Measurements from ENCODE around the gene SNX3.
"Not testable (repeated sequence)": the region's sequence is repeated elsewhere in the genome, so short reads cannot be mapped to it uniquely, and the experiment has no call there.

The SNX3 gene

GRCh38 chr6:108292561-108292960 lies 31.7 kb upstream of the SNX3 start:
- not testable (repeated sequence) for H3K27ac ChIP-seq (ENCODE audit: low read depth, low read length); H3K27me3 ChIP-seq (ENCODE audit: control insufficient read depth in 1 of 2, insufficient read depth in 2 of 2, low read length in 2 of 2); H3K9me3 ChIP-seq (ENCODE audit: control insufficient read depth in 1 of 2, low read length in 2 of 2); H3K36me3 ChIP-seq (ENCODE audit: control insufficient read depth in 1 of 2, insufficient read depth in 2 of 2, low read length in 2 of 2); H3K4me1 ChIP-seq (ENCODE audit: control insufficient read depth in 1 of 2, insufficient read depth in 2 of 2, low read length in 2 of 2); H3K4me3 ChIP-seq (ENCODE audit: low read depth in 1 of 2, low read length in 2 of 2); H3K9ac ChIP-seq (ENCODE audit: low read depth in 1 of 2, low read length in 2 of 2)

- Histone ChIP-seq H3K9ac (ENCODE audit: low read depth in 1 of 2, low read length in 2 of 2) (no peak overlapping the region), H3K27me3 (ENCODE audit: control insufficient read depth in 1 of 2, insufficient read depth in 2 of 2, low read length in 2 of 2) (no peaks in the 10 kb centered on the region), H3K27ac (ENCODE audit: low read depth, low read length) (no peak overlapping the region), H3K4me1 (ENCODE audit: control insufficient read depth in 1 of 2, insufficient read depth in 2 of 2, low read length in 2 of 2) (peaks cover 0 to 10% of the 10 kb centered on the region in 2 donors), H3K4me3 (ENCODE audit: low read depth in 1 of 2, low read length in 2 of 2) (no peak overlapping the region), H3K36me3 (ENCODE audit: control insufficient read depth in 1 of 2, insufficient read depth in 2 of 2, low read length in 2 of 2) (no peaks in the 10 kb centered on the region), H3K9me3 (ENCODE audit: control insufficient read depth in 1 of 2, low read length in 2 of 2) (no peaks in the 10 kb centered on the region)
Measured at GRCh38 chr6:108291091-108291490, 30.3 kb upstream of the SNX3 start.

DNA sequence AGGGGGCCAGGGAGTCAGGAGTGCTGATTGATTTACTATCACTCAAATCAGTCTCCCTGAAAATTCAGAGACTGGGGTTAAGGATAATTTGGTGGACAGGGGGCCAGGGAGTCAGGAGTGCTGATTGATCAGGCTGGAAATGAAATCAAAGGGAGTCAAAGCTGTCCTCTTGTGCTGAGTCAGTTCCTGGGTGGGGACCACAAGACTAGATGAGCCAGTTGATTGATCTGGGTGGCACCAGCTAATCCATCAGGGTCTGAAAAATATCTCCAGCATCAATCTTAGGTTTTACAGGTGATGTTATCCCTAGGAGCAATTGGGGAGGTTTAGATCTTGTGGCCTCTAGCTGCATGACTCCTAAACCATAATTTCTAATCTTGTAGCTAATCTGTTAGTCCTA lies 27.9 kb upstream of the SNX3 start:
- no peaks in the 10 kb centered on the region for H3K9me3 ChIP-seq (ENCODE audit: control insufficient read depth in 1 of 2, low read length in 2 of 2)
- H3K9ac ChIP-seq (ENCODE audit: low read depth in 1 of 2, low read length in 2 of 2), result no peak overlapping the region
- H3K36me3 ChIP-seq (ENCODE audit: control insufficient read depth in 1 of 2, insufficient read depth in 2 of 2, low read length in 2 of 2), result no peaks in the 10 kb centered on the region
- H3K4me1 ChIP-seq (ENCODE audit: control insufficient read depth in 1 of 2, insufficient read depth in 2 of 2, low read length in 2 of 2), result no peaks in the 10 kb centered on the region
- no peak overlapping the region for H3K27ac ChIP-seq (ENCODE audit: low read depth, low read length)
- no peak overlapping the region for H3K4me3 ChIP-seq (ENCODE audit: low read depth in 1 of 2, low read length in 2 of 2)
- no peaks in the 10 kb centered on the region for H3K27me3 ChIP-seq (ENCODE audit: control insufficient read depth in 1 of 2, insufficient read depth in 2 of 2, low read length in 2 of 2)

DNA sequence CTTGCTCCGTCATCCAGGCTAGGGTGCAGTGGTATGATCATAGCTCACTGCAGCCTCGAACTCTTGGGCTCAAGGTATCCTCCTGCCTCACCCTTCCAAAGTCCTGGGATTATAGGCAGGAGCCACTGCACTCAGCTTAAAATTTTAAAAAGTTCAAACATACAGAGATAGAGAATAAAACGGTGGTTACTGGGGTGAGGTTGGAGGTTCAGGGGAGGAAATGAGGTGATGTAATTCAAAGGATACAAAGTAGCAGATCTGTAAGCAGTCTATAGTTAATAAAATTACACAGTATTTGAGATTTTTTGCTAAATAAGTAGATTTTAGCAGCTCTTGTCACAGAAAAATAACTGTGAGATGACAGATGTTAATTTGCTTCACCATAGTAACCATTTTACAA lies 26.5 kb upstream of the SNX3 start:
- Histone ChIP-seq H3K4me3 (ENCODE audit: low read depth in 1 of 2, low read length in 2 of 2) (no peak overlapping the region), H3K36me3 (ENCODE audit: control insufficient read depth in 1 of 2, insufficient read depth in 2 of 2, low read length in 2 of 2) (no peaks in the 10 kb centered on the region), H3K9me3 (ENCODE audit: control insufficient read depth in 1 of 2, low read length in 2 of 2) (no peaks in the 10 kb centered on the region), H3K4me1 (ENCODE audit: control insufficient read depth in 1 of 2, insufficient read depth in 2 of 2, low read length in 2 of 2) (no peaks in the 10 kb centered on the region), H3K9ac (ENCODE audit: low read depth in 1 of 2, low read length in 2 of 2) (no peak overlapping the region), H3K27ac (ENCODE audit: low read depth, low read length) (no peak overlapping the region), H3K27me3 (ENCODE audit: control insufficient read depth in 1 of 2, insufficient read depth in 2 of 2, low read length in 2 of 2) (no peaks in the 10 kb centered on the region)

DNA sequence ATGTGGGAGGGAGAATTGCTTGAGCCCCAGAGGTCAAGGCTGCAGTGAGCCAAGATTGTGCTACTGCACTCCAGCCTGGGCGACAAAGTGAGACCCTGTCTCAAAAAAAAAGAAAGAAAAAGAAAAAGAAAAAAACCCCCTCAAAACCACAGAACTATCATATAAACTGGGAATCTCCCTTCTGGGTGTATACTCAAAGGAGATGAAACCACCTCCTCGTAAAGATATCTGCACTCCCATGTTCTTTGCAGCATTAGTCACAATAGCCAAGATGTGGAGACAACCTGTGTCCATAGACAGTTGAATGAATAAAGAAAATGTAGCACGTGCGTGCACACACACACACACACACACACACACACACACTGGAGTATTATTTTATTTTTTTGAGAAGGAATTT lies 25.5 kb upstream of the SNX3 start:
- Histone ChIP-seq H3K27me3 (ENCODE audit: control insufficient read depth in 1 of 2, insufficient read depth in 2 of 2, low read length in 2 of 2) (no peaks in the 10 kb centered on the region), H3K4me1 (ENCODE audit: control insufficient read depth in 1 of 2, insufficient read depth in 2 of 2, low read length in 2 of 2) (no peaks in the 10 kb centered on the region), H3K27ac (ENCODE audit: low read depth, low read length) (no peak overlapping the region), H3K4me3 (ENCODE audit: low read depth in 1 of 2, low read length in 2 of 2) (no peak overlapping the region), H3K9ac (ENCODE audit: low read depth in 1 of 2, low read length in 2 of 2) (no peak overlapping the region), H3K9me3 (ENCODE audit: control insufficient read depth in 1 of 2, low read length in 2 of 2) (no peaks in the 10 kb centered on the region), H3K36me3 (ENCODE audit: control insufficient read depth in 1 of 2, insufficient read depth in 2 of 2, low read length in 2 of 2) (no peaks in the 10 kb centered on the region)

GRCh38 chr6:108285381-108285780 lies 24.5 kb upstream of the SNX3 start:
- H3K4me1 ChIP-seq (ENCODE audit: control insufficient read depth in 1 of 2, insufficient read depth in 2 of 2, low read length in 2 of 2), result no peaks in the 10 kb centered on the region
- no peaks in the 10 kb centered on the region for H3K9me3 ChIP-seq (ENCODE audit: control insufficient read depth in 1 of 2, low read length in 2 of 2)
- H3K4me3 ChIP-seq (ENCODE audit: low read depth in 1 of 2, low read length in 2 of 2), result no peak overlapping the region
- no peaks in the 10 kb centered on the region for H3K27me3 ChIP-seq (ENCODE audit: control insufficient read depth in 1 of 2, insufficient read depth in 2 of 2, low read length in 2 of 2)
- H3K36me3 ChIP-seq (ENCODE audit: control insufficient read depth in 1 of 2, insufficient read depth in 2 of 2, low read length in 2 of 2), result no peaks in the 10 kb centered on the region
- no peak overlapping the region for H3K27ac ChIP-seq (ENCODE audit: low read depth, low read length)
- H3K9ac ChIP-seq (ENCODE audit: low read depth in 1 of 2, low read length in 2 of 2), result no peak overlapping the region

DNA sequence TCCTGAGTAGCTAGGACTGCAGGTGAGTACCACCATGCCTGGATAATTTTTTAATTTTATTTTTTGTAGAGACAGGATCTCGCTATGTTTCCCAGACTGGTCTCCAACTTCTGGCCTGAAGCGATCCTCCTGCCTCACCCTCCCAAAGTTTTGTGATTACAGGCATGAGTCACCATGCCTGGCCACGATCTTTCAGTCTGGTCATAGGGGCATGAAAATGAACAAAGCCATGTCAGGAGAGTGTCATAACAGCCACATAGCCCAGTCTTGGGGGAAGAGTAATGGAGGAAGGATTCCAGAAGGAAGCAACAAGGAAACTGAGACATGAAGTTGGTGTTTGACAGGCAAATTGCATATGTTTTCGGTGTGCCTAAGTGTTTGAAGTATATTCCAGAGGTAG lies 17.0 kb upstream of the SNX3 start:
- Histone ChIP-seq H3K9ac (ENCODE audit: low read depth in 1 of 2, low read length in 2 of 2) (no peak overlapping the region), H3K4me3 (ENCODE audit: low read depth in 1 of 2, low read length in 2 of 2) (no peak overlapping the region), H3K4me1 (ENCODE audit: control insufficient read depth in 1 of 2, insufficient read depth in 2 of 2, low read length in 2 of 2) (peaks cover 0 to 6% of the 10 kb centered on the region in 2 donors), H3K9me3 (ENCODE audit: control insufficient read depth in 1 of 2, low read length in 2 of 2) (no peaks in the 10 kb centered on the region), H3K27me3 (ENCODE audit: control insufficient read depth in 1 of 2, insufficient read depth in 2 of 2, low read length in 2 of 2) (no peaks in the 10 kb centered on the region), H3K36me3 (ENCODE audit: control insufficient read depth in 1 of 2, insufficient read depth in 2 of 2, low read length in 2 of 2) (no peaks in the 10 kb centered on the region), H3K27ac (ENCODE audit: low read depth, low read length) (no peak overlapping the region)

GRCh38 chr6:108277295-108277694 lies 16.5 kb upstream of the SNX3 start:
- no peaks in the 10 kb centered on the region for H3K27me3 ChIP-seq (ENCODE audit: control insufficient read depth in 1 of 2, insufficient read depth in 2 of 2, low read length in 2 of 2)
- no peaks in the 10 kb centered on the region for H3K9me3 ChIP-seq (ENCODE audit: control insufficient read depth in 1 of 2, low read length in 2 of 2)
- peaks cover 0 to 6% of the 10 kb centered on the region in 2 donors for H3K4me1 ChIP-seq (ENCODE audit: control insufficient read depth in 1 of 2, insufficient read depth in 2 of 2, low read length in 2 of 2)
- no peaks in the 10 kb centered on the region for H3K36me3 ChIP-seq (ENCODE audit: control insufficient read depth in 1 of 2, insufficient read depth in 2 of 2, low read length in 2 of 2)
- H3K9ac ChIP-seq (ENCODE audit: low read depth in 1 of 2, low read length in 2 of 2), result no peak overlapping the region
- no peak overlapping the region for H3K27ac ChIP-seq (ENCODE audit: low read depth, low read length)
- no peak overlapping the region for H3K4me3 ChIP-seq (ENCODE audit: low read depth in 1 of 2, low read length in 2 of 2)

GRCh38 chr6:108275976-108276375 lies 15.1 kb upstream of the SNX3 start:
- no peak overlapping the region for H3K4me3 ChIP-seq (ENCODE audit: low read depth in 1 of 2, low read length in 2 of 2)
- H3K27ac ChIP-seq (ENCODE audit: low read depth, low read length), result no peak overlapping the region
- H3K27me3 ChIP-seq (ENCODE audit: control insufficient read depth in 1 of 2, insufficient read depth in 2 of 2, low read length in 2 of 2), result no peaks in the 10 kb centered on the region
- H3K36me3 ChIP-seq (ENCODE audit: control insufficient read depth in 1 of 2, insufficient read depth in 2 of 2, low read length in 2 of 2), result no peaks in the 10 kb centered on the region
- no peaks in the 10 kb centered on the region for H3K9me3 ChIP-seq (ENCODE audit: control insufficient read depth in 1 of 2, low read length in 2 of 2)
- peaks cover 0 to 6% of the 10 kb centered on the region in 2 donors for H3K4me1 ChIP-seq (ENCODE audit: control insufficient read depth in 1 of 2, insufficient read depth in 2 of 2, low read length in 2 of 2)
- no peak overlapping the region for H3K9ac ChIP-seq (ENCODE audit: low read depth in 1 of 2, low read length in 2 of 2)

DNA sequence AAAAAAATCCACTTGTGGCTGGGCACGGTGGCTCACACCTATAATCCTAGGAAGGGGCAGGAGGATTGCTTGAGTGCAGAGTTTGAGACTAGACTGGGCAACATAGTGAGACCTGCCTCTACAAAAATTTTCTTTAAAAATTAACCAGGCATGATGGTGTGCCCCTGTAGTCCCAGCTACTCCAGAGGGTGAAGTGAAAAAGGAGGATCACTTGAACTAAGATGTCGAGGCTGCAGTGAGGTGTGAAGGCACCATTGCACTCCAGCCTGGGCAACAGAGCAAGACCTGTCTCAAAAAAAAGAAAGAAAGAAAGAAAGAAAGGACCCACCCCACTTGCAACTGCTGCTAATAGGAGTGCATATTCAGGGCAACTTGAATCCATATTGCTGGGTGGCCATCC lies 13.7 kb upstream of the SNX3 start:
- H3K4me1 ChIP-seq (ENCODE audit: control insufficient read depth in 1 of 2, insufficient read depth in 2 of 2, low read length in 2 of 2), result peaks cover 0 to 6% of the 10 kb centered on the region in 2 donors

GRCh38 chr6:108269955-108270354 lies 9.1 kb upstream of the SNX3 start:
- H3K27me3 ChIP-seq (ENCODE audit: control insufficient read depth in 1 of 2, insufficient read depth in 2 of 2, low read length in 2 of 2); H3K4me1 ChIP-seq (ENCODE audit: control insufficient read depth in 1 of 2, insufficient read depth in 2 of 2, low read length in 2 of 2); H3K4me3 ChIP-seq (ENCODE audit: low read depth in 1 of 2, low read length in 2 of 2); H3K9me3 ChIP-seq (ENCODE audit: control insufficient read depth in 1 of 2, low read length in 2 of 2); H3K36me3 ChIP-seq (ENCODE audit: control insufficient read depth in 1 of 2, insufficient read depth in 2 of 2, low read length in 2 of 2); H3K9ac ChIP-seq (ENCODE audit: low read depth in 1 of 2, low read length in 2 of 2); H3K27ac ChIP-seq (ENCODE audit: low read depth, low read length): not testable (repeated sequence)

More for the DNA sequence above, 13.7 kb upstream of the SNX3 start:
- no peaks in the 10 kb centered on the region for H3K27me3 ChIP-seq (ENCODE audit: control insufficient read depth in 1 of 2, insufficient read depth in 2 of 2, low read length in 2 of 2)
- no peak overlapping the region for H3K27ac ChIP-seq (ENCODE audit: low read depth, low read length)
- H3K9ac ChIP-seq (ENCODE audit: low read depth in 1 of 2, low read length in 2 of 2), result no peak overlapping the region
- H3K9me3 ChIP-seq (ENCODE audit: control insufficient read depth in 1 of 2, low read length in 2 of 2), result no peaks in the 10 kb centered on the region
- no peak overlapping the region for H3K4me3 ChIP-seq (ENCODE audit: low read depth in 1 of 2, low read length in 2 of 2)
- no peaks in the 10 kb centered on the region for H3K36me3 ChIP-seq (ENCODE audit: control insufficient read depth in 1 of 2, insufficient read depth in 2 of 2, low read length in 2 of 2)
